ENCODE data around the gene LILRA2. TPM values are rescaled to one million over a fixed set of nuclear protein-coding genes. Genes with fewer than 3 reads are reported as not detected.
"Not testable (repeated sequence)": the region's sequence is repeated elsewhere in the genome, so short reads cannot be mapped to it uniquely, and the experiment has no call there.

LILRA2 gene
- total and polyA plus RNA-seq, 2 of the 13 experiments (the other 11 are each of a cell fraction or from before 2014, with no cell fraction given) = 0.53 TPM; not detected in 1

- no peak for TF ChIP-seq PRDM4 (CRISPR knock-in tag; IDR thresholded peaks at IDR 0.05; ENCODE audit: borderline replicate concordance)
- TF ChIP-seq PHB2 (IDR thresholded peaks at IDR 0.05; ENCODE audit: partially characterized antibody) = no peak
- TF ChIP-seq NONO (IDR thresholded peaks at IDR 0.05) = no peak
- no peak for TF ChIP-seq NONO (CRISPR knock-in tag; conservative IDR thresholded peaks at IDR 0.05)
- no peak for TF ChIP-seq PBX2 (CRISPR knock-in tag; IDR thresholded peaks at IDR 0.05)
- no peak for TF ChIP-seq CC2D1A (CRISPR knock-in tag; IDR thresholded peaks at IDR 0.05)
- no peak for TF ChIP-seq SUZ12 (IDR thresholded peaks at IDR 0.05; ENCODE audit: low read depth, low read length)
- no peak for TF ChIP-seq ZNF75D (CRISPR knock-in tag; IDR thresholded peaks at IDR 0.05; ENCODE audit: borderline replicate concordance)
- no peak for TF ChIP-seq NFYB (CRISPR knock-in tag; IDR thresholded peaks at IDR 0.05)
- TF ChIP-seq NR3C1 (CRISPR knock-in tag; IDR thresholded peaks at IDR 0.05) = no peak
- no peak for TF ChIP-seq ZNF598 (CRISPR knock-in tag; IDR thresholded peaks at IDR 0.05; ENCODE audit: borderline replicate concordance)
- no peak for TF ChIP-seq ZBTB37 (CRISPR knock-in tag; IDR thresholded peaks at IDR 0.05)
Observed at GRCh38 chr19:54577334-54577733, 3.7 kb downstream of the LILRA2 start (continued).

GRCh38 chr19:54578268-54578667, 4.7 kb downstream of the LILRA2 start:
- H2AFZ ChIP-seq (ENCODE audit: low read length); H3K27me3 ChIP-seq (ENCODE audit: control insufficient read depth in 1 of 2, insufficient read depth in 2 of 2, low read length in 2 of 2); CTCF ChIA-PET (ENCODE audit: low intra/inter-chr PET ratio, low total read pairs); ATAC-seq; H3K27ac ChIP-seq (ENCODE audit: extremely low read length, insufficient read depth, low read length); H3K4me2 ChIP-seq (ENCODE audit: low read depth, low read length); H3K4me3 ChIP-seq (replicated peaks in 1 of 3; ENCODE audit: insufficient read depth in 1 of 3, low read depth in 2 of 3, low read length in 3 of 3); H3K9ac ChIP-seq (ENCODE audit: insufficient read depth, low read depth, low read length); POLR2A ChIA-PET; H3K36me3 ChIP-seq (replicated peaks in 1 of 2; ENCODE audit: control insufficient read depth in 1 of 2, insufficient read depth in 2 of 2, low read length in 2 of 2); intact Hi-C loops (cut with micrococcal nuclease; ENCODE audit: unreplicated experiment); H4K20me1 ChIP-seq (ENCODE audit: insufficient read depth, low read length); in situ Hi-C loops (cut with HindIII; ENCODE audit: extremely low pct_ligation_motif_present, low pct_unique_long_range_greater_than_20kb); H3K4me1 ChIP-seq (ENCODE audit: insufficient read depth, low read length); BruUV-seq (replicated peaks); H3K9me3 ChIP-seq (ENCODE audit: low read length); H3K79me2 ChIP-seq (ENCODE audit: insufficient read depth, low read length); DNase-seq (ENCODE audit: low spot score); FAIRE-seq: not testable (repeated sequence)
- 50% methylated on average over 5 of the region's 5 CpGs for WGBS (ENCODE audit: low lambda C conversion rate)
